Ramos (cell line): ENCODE measurements around the gene SSNA1.

Experiments used
- in situ Hi-C: fragments of 300-500 bp; cut with MboI; formaldehyde crosslinking; loops from one replicate; pipeline ENCODE4 v1.14.3; 2022; ENCODE audit warnings: low sequenced_read_pairs; ENCODE audit not compliant: unreplicated experiment

Gene SSNA1

GRCh38 chr9:137227853-137228505 is 39.5 kb downstream of the SSNA1 start:
- in situ Hi-C loops, result loop anchor here (5.0 to 25.0 kb wide), 3 partner anchors 106 to 441 kb away; partner anchors contain the start of genes CCDC183, NPDC1 and TMEM141

DNA sequence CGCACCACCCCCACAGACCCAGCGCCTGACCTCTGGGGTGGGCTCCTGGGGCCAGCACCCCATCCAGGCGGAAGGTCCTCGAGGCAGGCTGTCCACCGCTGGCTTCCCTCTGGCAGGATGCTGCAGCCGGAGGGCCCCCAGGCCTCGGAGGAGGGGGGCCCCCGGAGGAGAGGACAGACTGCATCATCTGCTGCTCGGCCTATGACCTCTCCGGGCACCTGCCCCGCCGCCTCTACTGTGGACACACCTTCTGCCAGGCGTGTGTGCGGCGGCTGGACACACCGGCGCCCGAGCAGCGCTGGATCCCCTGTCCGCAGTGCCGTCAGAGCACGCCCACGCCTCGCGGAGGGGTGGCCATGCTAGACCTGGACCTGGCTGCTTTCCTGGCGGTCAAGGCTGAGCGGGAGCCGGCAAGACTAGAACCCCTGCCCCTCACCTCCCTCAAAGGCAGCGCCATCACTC is 40.1 kb downstream of the SSNA1 start:
- in situ Hi-C loops, result loop anchor here (5.0 to 25.0 kb wide), 3 partner anchors 106 to 441 kb away; partner anchors contain the start of genes CCDC183, NPDC1 and TMEM141

DNA sequence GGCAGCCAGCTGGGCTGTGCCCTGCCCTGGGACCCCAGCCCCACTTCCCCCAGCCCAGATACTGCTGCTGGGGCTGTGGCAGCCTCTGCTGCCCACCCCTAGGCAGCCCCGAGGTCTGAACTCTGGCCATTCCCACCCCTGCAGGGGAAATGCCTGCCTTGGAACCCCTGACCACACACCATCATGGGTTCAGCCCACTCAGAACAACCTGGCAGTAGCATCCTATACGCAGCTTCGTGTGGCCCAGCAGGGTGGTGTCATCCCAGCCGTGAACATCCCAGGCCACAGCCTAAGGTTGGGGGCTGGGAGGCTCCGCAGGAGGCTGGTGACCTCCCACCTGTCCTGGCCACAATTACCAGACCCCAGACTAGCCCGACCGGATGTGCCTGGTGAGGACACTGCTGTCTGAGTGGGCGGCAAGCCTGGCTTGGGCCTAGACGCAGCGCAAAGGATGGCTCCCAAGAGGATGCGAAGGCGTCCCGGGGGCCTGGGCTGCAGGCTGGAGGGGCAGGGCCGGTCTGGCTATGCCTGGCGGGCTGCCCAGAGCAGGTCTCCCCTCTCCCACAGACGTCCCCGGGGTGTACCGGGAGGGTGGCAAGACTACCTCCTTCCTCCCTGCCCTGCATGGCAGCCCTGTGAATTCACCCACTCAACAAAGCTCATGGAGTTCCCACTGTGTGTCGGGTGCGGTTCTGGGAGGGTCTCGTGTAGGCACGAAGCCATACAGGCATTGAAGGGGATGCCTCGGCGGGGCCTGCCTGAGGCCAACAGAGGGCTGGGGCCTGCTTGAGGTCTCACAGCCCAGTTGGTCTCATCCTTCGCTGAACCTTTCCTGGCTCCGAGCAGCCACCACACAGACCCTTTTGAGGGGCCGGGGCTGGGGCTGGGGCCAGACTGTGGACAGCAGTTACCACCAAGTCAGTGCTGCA is 40.8 kb downstream of the SSNA1 start:
- in situ Hi-C loops, result loop anchor here (5.0 to 25.0 kb wide), 3 partner anchors 107 to 442 kb away; partner anchors contain the start of genes CCDC183, NPDC1 and TMEM141

GRCh38 chr9:137229903-137230704 is 41.6 kb downstream of the SSNA1 start:
- in situ Hi-C loops, result loop anchor here (5.0 to 25.0 kb wide), 3 partner anchors 108 to 443 kb away; partner anchors contain the start of genes CCDC183, NPDC1 and TMEM141

GRCh38 chr9:137230705-137231371 is 42.4 kb downstream of the SSNA1 start, which contains the start of gene SLC34A3:
Gene SLC34A3, plus strand, starts transcription at chr9:137230901. Its CDS starts 802 bp downstream, at chr9:137231703.
- in situ Hi-C loops, result loop anchor here (25.0 kb wide), 1 partner anchor 444 kb away; the partner anchor contains the start of genes CCDC183 and TMEM141

DNA sequence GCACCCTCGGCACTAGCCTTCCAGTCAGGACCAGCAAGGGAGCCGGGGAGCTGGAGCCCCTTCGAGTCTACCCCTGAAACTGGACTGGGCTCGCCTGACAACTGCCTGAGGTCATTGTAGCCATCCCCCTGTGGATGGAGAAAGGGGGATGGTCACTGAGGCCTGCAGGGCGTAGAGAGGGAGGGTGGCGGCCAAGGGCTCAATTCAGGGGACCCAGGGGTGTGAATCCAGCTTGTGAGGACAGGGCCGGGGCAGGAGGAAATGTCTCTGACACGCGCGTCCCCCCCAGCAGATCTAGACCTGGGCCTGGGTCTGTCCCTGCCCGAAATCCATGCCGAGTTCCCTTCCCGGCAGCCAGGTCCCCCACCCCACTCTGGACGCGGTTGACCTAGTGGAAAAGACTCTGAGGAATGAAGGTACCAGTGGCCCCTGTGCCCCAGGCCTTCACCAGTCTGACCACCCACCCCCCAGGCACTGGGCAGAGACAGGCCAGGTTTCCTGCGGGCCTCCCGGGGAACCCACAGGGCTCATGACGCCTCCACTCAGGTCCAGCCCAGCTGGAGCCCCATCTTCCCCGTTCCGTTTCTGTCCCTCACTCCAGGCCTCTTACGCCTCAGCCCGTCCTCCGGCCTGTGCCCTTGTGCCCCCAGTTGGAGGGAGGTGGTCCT is 43.0 kb downstream of the SSNA1 start:
- in situ Hi-C loops, result loop anchor here (25.0 kb wide), 1 partner anchor 444 kb away; the partner anchor contains the start of genes CCDC183 and TMEM141

- in situ Hi-C loops, result loop anchor here (25.0 kb wide), 1 partner anchor 445 kb away; the partner anchor contains the start of genes CCDC183 and TMEM141
Measured at GRCh38 chr9:137232101-137232500, 43.6 kb downstream of the SSNA1 start.

GRCh38 chr9:137232510-137232909 is 44.0 kb downstream of the SSNA1 start:
- in situ Hi-C loops, result loop anchor here (25.0 kb wide), 1 partner anchor 445 kb away; the partner anchor contains the start of genes CCDC183 and TMEM141

DNA sequence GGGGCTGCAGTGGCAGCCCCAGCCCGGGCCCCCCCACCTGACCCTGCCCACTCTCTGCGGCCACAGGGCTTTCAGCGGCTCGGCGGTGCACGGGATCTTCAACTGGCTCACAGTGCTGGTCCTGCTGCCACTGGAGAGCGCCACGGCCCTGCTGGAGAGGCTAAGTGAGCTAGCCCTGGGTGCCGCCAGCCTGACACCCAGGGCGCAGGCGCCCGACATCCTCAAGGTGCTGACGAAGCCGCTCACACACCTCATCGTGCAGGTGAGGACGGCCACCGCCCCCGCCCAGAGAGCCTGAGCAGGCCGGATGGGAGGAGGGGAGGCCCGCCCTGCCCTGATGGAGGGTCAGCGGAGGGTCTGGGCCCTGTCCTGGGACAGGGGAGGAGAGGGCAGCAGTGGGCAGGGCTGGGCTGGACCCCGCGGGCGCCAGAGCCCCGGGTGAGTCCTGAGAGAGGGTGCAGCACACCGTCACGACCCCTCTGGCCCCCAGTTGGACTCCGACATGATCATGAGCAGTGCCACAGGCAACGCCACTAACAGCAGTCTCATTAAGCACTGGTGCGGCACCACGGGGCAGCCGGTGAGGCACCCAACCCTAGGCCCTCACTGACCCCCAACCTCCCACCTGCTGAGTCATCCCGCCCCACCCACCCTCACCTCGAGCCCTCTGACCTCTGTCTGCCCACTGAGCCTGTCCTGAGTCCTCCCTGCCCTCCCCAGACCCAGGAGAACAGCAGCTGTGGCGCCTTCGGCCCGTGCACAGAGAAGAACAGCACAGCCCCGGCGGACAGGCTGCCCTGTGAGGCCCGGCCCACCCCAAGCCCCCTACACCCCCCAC is 44.9 kb downstream of the SSNA1 start:
- in situ Hi-C loops, result loop anchor here (25.0 kb wide), 1 partner anchor 446 kb away; the partner anchor contains the start of genes CCDC183 and TMEM141

- in situ Hi-C loops, result loop anchor here (25.0 kb wide), 1 partner anchor 447 kb away; the partner anchor contains the start of genes CCDC183 and TMEM141
Measured at GRCh38 chr9:137234055-137234697, 45.7 kb downstream of the SSNA1 start.

GRCh38 chr9:137234758-137235423 is 46.4 kb downstream of the SSNA1 start:
- in situ Hi-C loops, result loop anchor here (25.0 kb wide), 1 partner anchor 448 kb away; the partner anchor contains the start of genes CCDC183 and TMEM141

- in situ Hi-C loops, result loop anchor here (25.0 kb wide), 1 partner anchor 448 kb away; the partner anchor contains the start of genes CCDC183 and TMEM141
Measured at GRCh38 chr9:137235424-137236237, 47.2 kb downstream of the SSNA1 start.

- in situ Hi-C loops, result loop anchor here (25.0 kb wide), 1 partner anchor 449 kb away; the partner anchor contains the start of genes CCDC183 and TMEM141
Measured at GRCh38 chr9:137236238-137236935, 47.9 kb downstream of the SSNA1 start.

DNA sequence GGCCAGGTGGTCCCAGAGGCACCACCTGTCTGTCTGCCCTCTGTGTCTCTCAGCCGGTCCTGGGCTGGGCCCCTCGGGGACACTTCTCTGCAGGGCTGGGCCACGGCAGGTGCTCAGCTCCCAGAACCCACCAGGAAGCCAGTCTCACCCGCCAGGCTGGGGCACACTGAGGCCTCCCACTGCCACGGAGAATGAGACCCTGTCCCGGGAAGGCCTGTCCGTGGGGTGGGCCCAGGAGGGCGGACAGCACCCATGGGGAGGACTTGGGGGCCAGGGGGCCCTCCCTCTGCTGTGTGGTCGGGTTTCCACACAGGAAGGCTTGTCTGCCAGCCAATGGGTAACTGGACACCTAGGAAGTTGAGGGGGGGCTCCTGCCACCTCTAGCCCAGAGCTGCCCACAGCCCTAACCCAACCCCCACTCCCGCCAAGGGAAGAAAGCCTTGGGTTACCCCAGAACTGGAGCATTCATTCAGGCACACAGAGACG is 48.5 kb downstream of the SSNA1 start:
- in situ Hi-C loops, result loop anchor here (25.0 kb wide), 1 partner anchor 450 kb away; the partner anchor contains the start of genes CCDC183 and TMEM141
